ENCODE data around the gene LRSAM1.

- TF ChIP-seq CTCF (IDR thresholded peaks at IDR 0.05): no peak
- TF ChIP-seq EP300 (IDR thresholded peaks at IDR 0.05): no peak
- TF ChIP-seq POLR2AphosphoS5 (IDR thresholded peaks at IDR 0.05): no peak
Observed at GRCh38 chr9:127415141-127415540, 36.2 kb upstream of the LRSAM1 start.

All from gastroesophageal sphincter (tissue), 3 donors.